ENCODE data around the gene UBA52. TPM values are rescaled to one million over a fixed set of nuclear protein-coding genes. Genes with fewer than 3 reads are reported as not detected.

Gene UBA52
- total RNA-seq, 1 donor from 2014 or later, result 1,081 TPM

DNA sequence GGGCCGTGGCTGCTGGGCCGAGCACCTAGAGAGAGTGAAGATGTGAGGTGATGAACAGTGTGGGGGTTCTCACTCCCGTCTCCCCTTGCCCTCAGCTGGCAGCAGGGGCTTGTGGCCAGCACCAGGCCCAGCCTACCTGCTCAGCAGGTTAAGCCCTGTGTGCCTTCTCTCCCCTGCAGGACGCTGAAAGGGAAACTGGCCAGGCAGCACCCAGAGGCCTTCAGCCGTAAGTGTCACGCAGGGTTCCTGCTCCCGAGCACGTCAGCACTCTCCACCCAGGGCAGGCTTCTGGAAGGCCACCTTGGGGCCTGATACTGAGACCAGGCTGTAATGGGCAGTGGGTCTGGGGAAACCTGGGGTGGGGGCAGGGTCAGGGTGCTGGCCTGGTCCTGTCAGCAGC lies 4.7 kb upstream of the UBA52 start:
- no peak for TF ChIP-seq CTCF (conservative IDR thresholded peaks at IDR 0.05)
- Mint-ChIP-seq H3K4me1 (peaks cover 8% of the 10 kb centered on the region), H3K36me3 (ENCODE audit: low read depth) (peaks cover 9% of the 10 kb centered on the region), H3K4me3 (no peak overlapping the region), H3K27ac (ENCODE audit: unreplicated experiment) (no peak overlapping the region), H3K27me3 (ENCODE audit: low read depth) (no peaks in the 10 kb centered on the region), H3K9me3 (no peaks in the 10 kb centered on the region)
- no peak for DNase-seq (ENCODE audit: low read depth, low spot score)

DNA sequence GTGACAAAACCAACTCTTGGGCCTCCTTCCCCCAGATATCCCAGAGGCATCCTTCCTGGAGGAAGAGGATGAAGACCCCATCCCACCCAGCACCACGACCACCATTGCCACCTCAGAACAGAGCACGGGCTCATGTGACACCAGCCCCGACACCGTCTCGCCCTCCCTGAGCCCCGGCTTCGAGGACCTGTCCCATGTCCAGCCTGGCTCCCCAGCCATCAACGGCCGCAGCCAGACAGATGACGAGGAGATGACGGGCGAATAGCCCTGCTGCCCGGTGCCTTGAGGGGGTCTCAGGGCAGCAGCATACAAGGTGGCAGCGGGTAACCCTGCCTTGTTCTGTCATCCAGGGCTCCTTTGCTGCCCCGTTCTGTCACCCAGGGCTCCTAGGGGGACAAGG lies 3.3 kb upstream of the UBA52 start:
- H3K27me3 Mint-ChIP-seq (ENCODE audit: low read depth), result no peaks in the 10 kb centered on the region
- no peaks in the 10 kb centered on the region for H3K9me3 Mint-ChIP-seq
- H3K36me3 Mint-ChIP-seq (ENCODE audit: low read depth), result peaks cover 13% of the 10 kb centered on the region
- peak overlapping the region; percentile 47 for H3K4me3 Mint-ChIP-seq
- TF ChIP-seq CTCF (conservative IDR thresholded peaks at IDR 0.05), result no peak
- no peak for DNase-seq (ENCODE audit: low read depth, low spot score)
- H3K4me1 Mint-ChIP-seq, result peaks cover 20% of the 10 kb centered on the region
- H3K27ac Mint-ChIP-seq (ENCODE audit: unreplicated experiment), result no peak overlapping the region

GRCh38 chr19:18574691-18575291 lies 3.1 kb downstream of the UBA52 start:
- Mint-ChIP-seq H3K36me3 (ENCODE audit: low read depth) (peaks cover 5% of the 10 kb centered on the region), H3K9me3 (no peaks in the 10 kb centered on the region), H3K27me3 (ENCODE audit: low read depth) (no peaks in the 10 kb centered on the region), H3K4me1 (peaks cover 25% of the 10 kb centered on the region), H3K27ac (ENCODE audit: unreplicated experiment) (no peak overlapping the region), H3K4me3 (peak overlapping the region; percentile 64)
- TF ChIP-seq CTCF (conservative IDR thresholded peaks at IDR 0.05), result no peak
- DNase-seq (ENCODE audit: low read depth, low spot score), result no peak

GRCh38 chr19:18576383-18576782 lies 4.7 kb downstream of the UBA52 start:
- Mint-ChIP-seq H3K27me3 (ENCODE audit: low read depth) (peaks cover 3% of the 10 kb centered on the region), H3K4me3 (no peak overlapping the region), H3K27ac (ENCODE audit: unreplicated experiment) (no peak overlapping the region), H3K36me3 (ENCODE audit: low read depth) (peaks cover 5% of the 10 kb centered on the region), H3K9me3 (no peaks in the 10 kb centered on the region), H3K4me1 (peaks cover 22% of the 10 kb centered on the region)
- no peak for DNase-seq (ENCODE audit: low read depth, low spot score)
- no peak for TF ChIP-seq CTCF (conservative IDR thresholded peaks at IDR 0.05)

GRCh38 chr19:18577365-18577914 lies 5.8 kb downstream of the UBA52 start:
- Mint-ChIP-seq H3K4me3 (peak overlapping the region; percentile 55), H3K27me3 (ENCODE audit: low read depth) (peaks cover 3% of the 10 kb centered on the region), H3K4me1 (peaks cover 14% of the 10 kb centered on the region), H3K36me3 (ENCODE audit: low read depth) (peaks cover 5% of the 10 kb centered on the region), H3K27ac (ENCODE audit: unreplicated experiment) (peak overlapping the region; percentile 75), H3K9me3 (no peaks in the 10 kb centered on the region)
- no peak for DNase-seq (ENCODE audit: low read depth, low spot score)
- no peak for TF ChIP-seq CTCF (conservative IDR thresholded peaks at IDR 0.05)
